Endothelial cell of umbilical vein (primary cell): ENCODE measurements around the gene HYI. TPM values are rescaled to one million over a fixed set of nuclear protein-coding genes. Genes with fewer than 3 reads are reported as not detected.

ENCODE experiments used
- BruUV-seq: library from RNA; stranded (reverse); fragments of 400-500 nt; replicated peaks from 2 replicates; lab custom pipeline; 2021; lab: Mats Ljungman, UMichigan
- CTCF ChIA-PET: fragments of 300-600, 350-600 bp; sonication (Branson Sonifier 250); formaldehyde crosslinking; loops from one replicate; lab custom pipeline; 2021; ENCODE audit warnings: antibody characterized with exemption, inconsistent platforms; lab: Charles Lee
- POLR2A ChIA-PET: fragments of 300-600, 350-600 bp; sonication (Branson Sonifier 250); formaldehyde crosslinking; loops from one replicate; lab custom pipeline; 2021; ENCODE audit warnings: antibody characterized with exemption, inconsistent platforms; lab: Charles Lee
- DNase-seq: peaks from one replicate; pipeline ENCODE4 v3.0.0-alpha.2; 2011; ENCODE audit warnings: low read depth, low spot score
- FAIRE-seq: peaks from 2 replicates; lab custom pipeline; 2011; peaks lifted over from hg19 to GRCh38; lab: Jason Lieb, UNC
- H2AFZ ChIP-seq: 2 replicates; pipeline ENCODE4 v1.6.0; 2012; ENCODE audit warnings: low read depth, low read length, control low read depth, inconsistent platforms
- H3K27ac ChIP-seq: 2 replicates; pipeline ENCODE4 v1.5.1; 2011; ENCODE audit warnings: low read depth, mild to moderate bottlenecking, control low read depth, low read length, moderate library complexity; ENCODE audit not compliant: insufficient read depth
- H3K27me3 ChIP-seq, 2 experiments: 2 replicates each; pipeline versions ENCODE4 v1.6.0 to v1.6.1; 2011; ENCODE audit warnings: low read length in 2 of 2, mixed read lengths in 1 of 2; ENCODE audit not compliant: control insufficient read depth in 2 of 2, insufficient read depth in 2 of 2
- H3K36me3 ChIP-seq, 2 experiments: 2 replicates in 1 of 2; 3 replicates in 1 of 2; pipeline ENCODE4 v1.5.1; 2011; ENCODE audit warnings: low read length in 2 of 2, mild to moderate bottlenecking in 1 of 2, moderate library complexity in 1 of 2; ENCODE audit not compliant: control insufficient read depth in 2 of 2, insufficient read depth in 2 of 2; ENCODE audit errors: extremely low read depth in 1 of 2
- H3K4me1 ChIP-seq: 3 replicates; pipeline ENCODE4 v1.5.1; 2011; ENCODE audit warnings: mild to moderate bottlenecking, low read length; ENCODE audit not compliant: control insufficient read depth, insufficient read depth; ENCODE audit errors: extremely low read depth
- H3K4me2 ChIP-seq: 2 replicates; pipeline ENCODE4 v1.6.1; 2011; ENCODE audit warnings: low read length, control low read depth, mixed read lengths; ENCODE audit not compliant: insufficient read depth
- H3K4me3 ChIP-seq, 3 experiments: fragments of 200-600 bp in 1 of 3; sonication (generic), shearing (Covaris generic) in 1 of 3; replicated peaks in 1 of 3; 2 replicates each; pipeline ENCODE4 v1.5.1; 2011 to 2016; ENCODE audit warnings: control low read depth in 3 of 3, low read length in 3 of 3, mild to moderate bottlenecking in 2 of 3, inconsistent platforms in 1 of 3, low read depth in 1 of 3, moderate library complexity in 1 of 3; ENCODE audit not compliant: insufficient read depth in 1 of 3
- H3K79me2 ChIP-seq: 2 replicates; pipeline ENCODE4 v1.6.0; 2012; ENCODE audit warnings: low read length, inconsistent platforms; ENCODE audit not compliant: control insufficient read depth, insufficient read depth
- H3K9ac ChIP-seq: replicated peaks from 2 replicates; pipeline ENCODE3; 2011; ENCODE audit warnings: low read length, control low read depth; ENCODE audit not compliant: insufficient read depth; ENCODE audit errors: extremely low read depth
- H3K9me1 ChIP-seq: replicated peaks from 3 replicates; pipeline ENCODE4 v1.6.0; 2011; ENCODE audit warnings: mild to moderate bottlenecking, low read length; ENCODE audit not compliant: control insufficient read depth, insufficient read depth; ENCODE audit errors: extremely low read depth
- H3K9me3 ChIP-seq: replicated peaks from 2 replicates; pipeline ENCODE4 v1.5.1; 2012; ENCODE audit warnings: low read length, inconsistent platforms; ENCODE audit not compliant: control insufficient read depth, insufficient read depth
- H4K20me1 ChIP-seq: replicated peaks from 2 replicates; pipeline ENCODE3; 2011; ENCODE audit warnings: mild to moderate bottlenecking, low read length; ENCODE audit not compliant: control insufficient read depth, insufficient read depth; ENCODE audit errors: extremely low read depth
- CTCF ChIP-seq, 2 donors: IDR thresholded peaks; 1 replicate in 1 of 2; 2 replicates in 1 of 2; pipeline ENCODE4 v1.5.1; 2011; ENCODE audit warnings: low read length in 2 of 2, mild to moderate bottlenecking in 2 of 2, moderate library complexity in 2 of 2, control low read depth in 1 of 2, inconsistent platforms in 1 of 2, low read depth in 1 of 2; ENCODE audit not compliant: insufficient read depth in 1 of 2; ENCODE audit errors: extremely low read depth in 1 of 2
- EZH2 ChIP-seq: IDR thresholded peaks from 2 replicates; pipeline ENCODE4 v1.6.1; 2012; ENCODE audit warnings: borderline replicate concordance, low read depth, mild to moderate bottlenecking, moderate library complexity, low read length, inconsistent platforms; ENCODE audit not compliant: severe bottlenecking
- FOS ChIP-seq: IDR thresholded peaks from 2 replicates; pipeline ENCODE4 v1.6.1; 2011; ENCODE audit warnings: mild to moderate bottlenecking, low read length, moderate library complexity, borderline replicate concordance; ENCODE audit not compliant: insufficient read depth
- GATA2 ChIP-seq: IDR thresholded peaks from 2 replicates; pipeline ENCODE4 v1.7.0; 2011; ENCODE audit warnings: low read depth, mild to moderate bottlenecking, moderate library complexity, mixed read lengths, low read length; ENCODE audit not compliant: insufficient read length, insufficient read depth
- JUN ChIP-seq: IDR thresholded peaks from 2 replicates; pipeline ENCODE4 v1.6.1; 2011; ENCODE audit warnings: borderline replicate concordance, low read depth; ENCODE audit not compliant: insufficient read length, insufficient read depth
- MAX ChIP-seq: IDR thresholded peaks from 2 replicates; pipeline ENCODE4 v1.6.1; 2011; ENCODE audit not compliant: insufficient read depth, insufficient read length
- MYC ChIP-seq: IDR thresholded peaks from one replicate; pipeline ENCODE4 v1.6.1; 2011; ENCODE audit warnings: mild to moderate bottlenecking, low read depth, low read length
- POLR2A ChIP-seq: IDR thresholded peaks from 2 replicates; pipeline ENCODE4 v1.6.1; 2012; ENCODE audit warnings: low read depth, mild to moderate bottlenecking, control low read depth, low read length
- POLR2AphosphoS5 ChIP-seq: IDR thresholded peaks from 2 replicates; pipeline ENCODE4 v1.6.1; 2012; ENCODE audit warnings: low read depth, mild to moderate bottlenecking, control low read depth, low read length, moderate library complexity; ENCODE audit not compliant: insufficient read depth
- dilution Hi-C: fragments of 300-500 bp; cut with MboI; formaldehyde crosslinking; loops from one replicate; pipeline ENCODE4 v1.15.0; 2019; ENCODE audit warnings: low sequenced_read_pairs; ENCODE audit not compliant: extremely low pct_ligation_motif_present
- intact Hi-C: fragments of 100-400 bp; cut with micrococcal nuclease; formaldehyde crosslinking; loops from one replicate; pipeline ENCODE4 v1.10.0; 2022
- polyA plus RNA-seq, 4 experiments: library from polyadenylated mRNA; depleted of rRNA in 3 of 4; stranded (reverse) in 3 of 4; unstranded in 1 of 4; fragments of >200 nt; gene quantifications; 2 replicates each; pipeline versions ENCODE4 v1.2.1 to v1.2.3, GENCODE V29; 2011 to 2012; ENCODE audit warnings: missing spikeins in 1 of 4
- total RNA-seq: library from RNA; stranded (reverse); gene quantifications from 2 replicates; pipeline ENCODE4 v1.2.3, GENCODE V29; 2021

Gene HYI
- total and polyA plus RNA-seq, 2 donors (not counting 3 experiments of a cell fraction or from before 2014, with no cell fraction given), result 324 to 342 TPM

- no peak for TF ChIP-seq POLR2AphosphoS5
- no peak for TF ChIP-seq EZH2
- TF ChIP-seq FOS, result no peak
- no peak for TF ChIP-seq MYC
- no peak for TF ChIP-seq MAX
- TF ChIP-seq JUN, result no peak
- TF ChIP-seq GATA2, result no peak
- TF ChIP-seq CTCF (IDR thresholded peaks at IDR 0.05; ENCODE audit: extremely low read depth in 1 of 2, insufficient read depth in 1 of 2, low read depth in 1 of 2, low read length in 2 of 2), result no peak
- no peak for TF ChIP-seq POLR2A
- DNase-seq, result no peak
- dilution Hi-C loops (no loop called here), intact Hi-C loops (no loop called here)
- ChIA-PET POLR2A (no interaction called here), CTCF (interaction anchor here (0.8 to 1.0 kb wide), 2 partner anchors 10 to 18 kb away, joined by 3 to 4 read pairs; no protein-coding TSS in a partner anchor)
- no peak overlapping the region for H3K9ac ChIP-seq
- H3K4me1 ChIP-seq, result peaks cover 6% of the 10 kb centered on the region
- no peaks in the 10 kb centered on the region for H3K36me3 ChIP-seq
- no peaks in the 10 kb centered on the region for H3K79me2 ChIP-seq
- no peak for FAIRE-seq
- H4K20me1 ChIP-seq, result no peaks in the 10 kb centered on the region
- no peak overlapping the region for H3K4me3 ChIP-seq
- H3K27ac ChIP-seq, result no peak overlapping the region
- H2AFZ ChIP-seq, result no peak overlapping the region
- H3K9me1 ChIP-seq, result no peaks in the 10 kb centered on the region
- BruUV-seq, result no TSS peak
- no peak overlapping the region for H3K4me2 ChIP-seq
- H3K9me3 ChIP-seq, result no peaks in the 10 kb centered on the region
- H3K27me3 ChIP-seq, result no peaks in the 10 kb centered on the region
These were observed 28.5 kb upstream of the HYI start for GRCh38 chr1:43482215-43482614.
